Measurements from ENCODE around the gene OAF.

OAF gene

GRCh38 chr11:120215634-120216033 is 4.8 kb downstream of the OAF start:
- no peak for TF ChIP-seq CTCF (IDR thresholded peaks at IDR 0.05; ENCODE audit: control extremely low read depth, extremely low read depth, low read depth, missing control alignments)
- ChIA-PET CTCF (interaction anchor here (0.7 to 6.1 kb wide), 3 partner anchors 9 to 40 kb away, joined by 3 to 36 read pairs (median 6); no protein-coding TSS in a partner anchor), POLR2A (no interaction called here)
- no peak for DNase-seq (ENCODE audit: extremely low spot score)

DNA sequence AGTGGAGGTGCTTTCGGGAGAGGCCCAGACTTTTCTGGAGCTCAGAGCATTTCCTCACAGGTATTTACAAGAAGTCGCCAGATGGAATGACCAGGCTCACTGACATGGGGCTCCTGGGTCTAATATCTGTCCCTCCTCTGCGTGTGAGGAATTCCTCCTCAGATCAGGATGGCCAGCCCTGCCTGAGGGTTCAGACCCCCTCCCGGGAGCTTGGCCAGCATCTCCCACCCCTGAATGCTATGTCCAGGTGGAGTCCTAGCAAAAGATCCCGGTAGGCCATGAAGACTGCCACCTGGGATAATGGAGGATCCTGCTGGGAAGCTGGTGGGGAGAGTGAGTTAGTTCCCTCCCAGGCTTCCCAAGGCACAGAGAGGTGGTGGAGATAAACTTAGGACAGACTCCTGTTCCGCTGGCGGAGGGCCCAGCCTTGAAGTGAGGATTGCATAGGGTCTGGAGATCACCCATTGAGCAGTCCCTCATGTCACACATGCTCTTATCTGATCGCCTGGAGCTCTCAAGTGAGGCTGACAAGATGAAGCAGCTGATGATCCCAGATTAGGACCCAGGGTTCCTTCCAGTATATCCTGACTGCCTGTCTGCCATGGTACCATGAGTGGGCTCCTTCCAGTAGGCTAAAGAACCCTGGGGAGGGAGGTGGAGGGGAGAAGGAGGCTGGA is 5.7 kb downstream of the OAF start:
- TF ChIP-seq CTCF (IDR thresholded peaks at IDR 0.05; ENCODE audit: control extremely low read depth, extremely low read depth, low read depth, missing control alignments), result no peak
- DNase-seq (ENCODE audit: extremely low spot score), result no peak
- ChIA-PET CTCF (interaction anchor here (0.9 to 6.1 kb wide), 2 partner anchors 8 to 13 kb away, joined by 6 to 36 read pairs; no protein-coding TSS in a partner anchor), POLR2A (no interaction called here)

DNA sequence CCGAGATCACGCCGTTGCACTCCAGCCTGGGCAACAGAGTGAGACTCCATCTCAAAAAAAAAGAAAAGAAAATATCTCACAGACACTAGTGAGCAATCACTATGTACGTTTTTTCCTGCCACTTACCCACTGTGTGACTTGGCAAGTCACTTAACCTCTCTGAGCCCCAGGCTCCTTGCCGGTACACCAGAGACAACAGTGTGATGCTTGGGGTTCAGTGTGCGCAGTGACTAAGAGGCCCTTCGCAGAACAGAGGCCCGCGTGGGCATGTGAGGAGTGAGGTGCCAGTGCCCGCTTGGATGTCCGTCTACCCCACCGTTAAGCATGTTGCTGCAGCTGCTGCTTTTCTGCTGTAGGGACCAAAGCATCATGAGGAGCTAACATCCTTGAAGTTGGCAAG is 6.7 kb downstream of the OAF start:
- no peak for TF ChIP-seq CTCF (IDR thresholded peaks at IDR 0.05; ENCODE audit: control extremely low read depth, extremely low read depth, low read depth, missing control alignments)
- ChIA-PET POLR2A (no interaction called here), CTCF (interaction anchor here (6.1 kb wide), 1 partner anchor 12 kb away, joined by 36 read pairs; no protein-coding TSS in a partner anchor)
- no peak for DNase-seq (ENCODE audit: extremely low spot score)

DNA sequence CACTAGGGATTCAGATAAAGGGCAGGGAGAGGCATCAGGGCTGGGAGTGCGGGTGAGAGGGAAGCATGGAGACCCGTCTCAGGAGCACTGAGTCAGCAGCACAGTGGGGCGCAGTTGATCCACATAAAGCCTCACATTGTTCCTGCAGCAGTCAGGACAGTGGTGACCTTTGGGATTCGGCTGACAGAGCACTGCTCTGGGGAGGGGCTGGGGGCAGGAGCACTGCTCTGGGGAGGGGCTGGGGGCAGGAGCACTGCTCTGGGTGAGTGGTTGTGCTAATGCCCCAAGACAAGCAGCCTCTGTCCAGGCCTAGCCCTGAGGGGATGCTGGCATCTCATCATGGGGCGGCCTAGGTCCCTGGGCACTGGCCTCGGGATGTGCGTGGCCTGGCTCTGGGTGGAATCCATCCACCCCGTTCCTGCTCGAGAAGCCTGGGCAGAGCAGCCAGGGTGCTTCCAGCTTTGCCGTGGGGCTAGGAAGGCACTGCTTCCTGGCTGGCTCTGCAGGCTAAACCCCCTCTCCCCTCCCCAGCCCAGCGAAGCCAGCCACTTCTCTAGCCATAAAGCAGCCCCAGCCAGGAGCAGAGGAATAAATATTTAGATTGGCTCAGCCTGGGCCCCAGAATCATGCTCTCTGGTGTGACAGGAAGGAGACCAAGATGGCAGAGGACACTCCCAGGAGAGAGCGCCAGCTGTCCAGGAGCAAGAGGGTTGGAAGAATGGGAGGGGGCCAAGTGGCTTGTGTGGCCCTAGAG is 7.3 kb downstream of the OAF start:
- ChIA-PET POLR2A (no interaction called here), CTCF (interaction anchor here (6.1 kb wide), 1 partner anchor 11 kb away, joined by 36 read pairs; no protein-coding TSS in a partner anchor)
- no peak for TF ChIP-seq CTCF (IDR thresholded peaks at IDR 0.05; ENCODE audit: control extremely low read depth, extremely low read depth, low read depth, missing control alignments)
- DNase-seq (ENCODE audit: extremely low spot score), result no peak

DNA sequence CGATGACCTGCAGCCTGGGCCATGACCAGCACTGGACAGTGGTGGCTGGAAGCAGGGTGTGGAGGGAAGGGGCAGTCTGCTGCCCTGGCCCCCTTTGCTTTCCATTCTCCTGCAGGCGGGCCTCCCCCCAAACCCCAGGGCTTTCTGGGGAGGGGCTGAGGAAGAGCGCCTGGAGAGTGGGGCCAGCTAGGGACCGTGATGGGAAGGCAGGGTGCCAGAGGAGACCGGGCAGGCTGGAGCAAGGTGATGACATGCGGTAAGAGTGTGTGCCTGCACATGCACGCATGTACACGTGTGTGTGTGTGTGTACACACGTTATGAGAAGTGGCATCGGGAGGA is 7.8 kb downstream of the OAF start:
- DNase-seq (ENCODE audit: extremely low spot score), result no peak
- ChIA-PET CTCF (no interaction called here), POLR2A (no interaction called here)
- no peak for TF ChIP-seq CTCF (IDR thresholded peaks at IDR 0.05; ENCODE audit: control extremely low read depth, extremely low read depth, low read depth, missing control alignments)

DNA sequence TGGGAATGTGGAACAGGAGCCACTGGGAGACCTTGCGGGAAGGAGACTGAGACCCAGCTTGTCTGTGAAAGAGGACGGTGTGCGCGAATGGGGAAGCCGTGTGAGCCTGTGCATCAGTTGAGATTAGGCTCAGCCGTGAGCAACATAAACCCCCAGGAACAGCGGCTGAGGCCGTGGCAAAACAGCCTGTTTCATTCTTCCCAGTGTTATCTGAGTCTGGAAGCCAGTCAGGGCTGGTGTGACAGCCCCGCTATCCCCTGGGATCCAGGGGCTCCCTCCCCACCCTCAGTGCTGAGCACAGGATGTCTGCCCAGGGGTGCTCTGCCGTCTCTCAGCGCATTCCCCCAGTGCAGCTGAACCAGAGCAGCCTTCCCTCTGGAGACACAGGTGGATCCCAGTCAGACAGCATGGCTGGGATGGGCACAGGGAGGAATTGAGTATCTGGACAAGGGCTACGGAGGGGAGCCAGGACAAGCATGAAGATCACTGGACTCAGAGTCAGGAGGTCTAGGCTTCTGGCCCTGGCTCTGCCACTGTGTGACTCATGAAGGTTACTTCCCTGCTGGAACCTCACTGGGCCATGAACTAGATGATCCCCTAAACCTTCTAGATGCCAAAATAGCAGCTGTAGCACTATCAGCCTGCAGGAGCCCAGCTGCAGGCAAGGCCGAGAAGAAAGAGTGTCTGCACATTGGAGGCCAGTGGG is 8.6 kb downstream of the OAF start:
- ChIA-PET CTCF (interaction anchor here (0.9 to 7.7 kb wide), 4 partner anchors 10 to 82 kb away, joined by 4 to 59 read pairs (median 6); no protein-coding TSS in a partner anchor), POLR2A (no interaction called here)
- DNase-seq (ENCODE audit: extremely low spot score), result no peak
- no peak for TF ChIP-seq CTCF (IDR thresholded peaks at IDR 0.05; ENCODE audit: control extremely low read depth, extremely low read depth, low read depth, missing control alignments)
